Choroid plexus epithelial cell (primary cell): ENCODE data around the gene NBEAL2.

ENCODE experiments used
- DNase-seq: peaks from one replicate; pipeline ENCODE4 v3.0.0-alpha.2; 2010; ENCODE audit warnings: low read depth
- H3K4me3 ChIP-seq: 2 replicates; pipeline ENCODE4 v1.5.1; 2011; ENCODE audit warnings: low read depth, mild to moderate bottlenecking, control low read depth, low read length, moderate library complexity
- TF ChIP-seq, protein P1 (sequence below): conservative IDR thresholded peaks from 2 replicates; pipeline ENCODE4 v1.5.1; 2011; ENCODE audit warnings: low read depth, mild to moderate bottlenecking, control low read depth, inconsistent platforms, low read length, moderate library complexity

NBEAL2 gene, protein sequence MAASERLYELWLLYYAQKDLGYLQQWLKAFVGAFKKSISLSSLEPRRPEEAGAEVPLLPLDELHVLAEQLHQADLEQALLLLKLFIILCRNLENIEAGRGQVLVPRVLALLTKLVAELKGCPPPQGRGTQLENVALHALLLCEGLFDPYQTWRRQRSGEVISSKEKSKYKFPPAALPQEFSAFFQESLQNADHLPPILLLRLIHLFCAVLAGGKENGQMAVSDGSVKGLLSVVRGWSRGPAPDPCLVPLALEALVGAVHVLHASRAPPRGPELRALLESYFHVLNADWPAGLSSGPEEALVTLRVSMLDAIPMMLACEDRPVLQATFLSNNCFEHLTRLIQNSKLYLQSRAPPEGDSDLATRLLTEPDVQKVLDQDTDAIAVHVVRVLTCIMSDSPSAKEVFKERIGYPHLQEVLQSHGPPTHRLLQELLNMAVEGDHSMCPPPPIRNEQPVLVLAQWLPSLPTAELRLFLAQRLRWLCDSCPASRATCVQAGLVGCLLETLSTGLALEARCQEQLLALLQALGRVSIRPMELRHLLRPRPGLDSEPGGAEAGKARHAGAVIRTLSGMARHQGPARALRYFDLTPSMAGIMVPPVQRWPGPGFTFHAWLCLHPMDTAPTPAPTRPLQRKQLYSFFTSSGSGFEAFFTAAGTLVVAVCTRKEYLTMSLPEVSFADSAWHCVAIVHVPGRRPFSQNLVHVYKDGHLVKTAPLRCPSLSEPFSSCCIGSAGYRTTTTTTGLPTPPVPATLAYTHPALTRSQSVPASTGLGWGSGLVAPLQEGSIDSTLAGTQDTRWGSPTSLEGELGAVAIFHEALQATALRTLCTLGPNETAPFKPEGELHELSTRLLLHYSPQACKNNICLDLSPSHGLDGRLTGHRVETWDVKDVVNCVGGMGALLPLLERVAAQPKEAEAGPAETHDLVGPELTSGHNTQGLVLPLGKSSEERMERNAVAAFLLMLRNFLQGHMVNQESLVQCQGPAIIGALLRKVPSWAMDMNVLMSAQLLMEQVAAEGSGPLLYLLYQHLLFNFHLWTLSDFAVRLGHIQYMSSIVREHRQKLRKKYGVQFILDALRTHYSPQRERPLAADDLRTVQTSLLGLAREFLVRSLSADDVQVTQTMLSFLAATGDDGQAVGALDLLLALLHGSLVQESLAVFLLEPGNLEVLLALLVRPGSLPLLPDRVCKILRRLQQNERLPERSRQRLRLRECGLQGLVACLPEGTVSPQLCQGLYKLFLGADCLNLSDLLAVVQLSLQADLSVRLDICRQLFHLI (N-terminal part only)

DNA sequence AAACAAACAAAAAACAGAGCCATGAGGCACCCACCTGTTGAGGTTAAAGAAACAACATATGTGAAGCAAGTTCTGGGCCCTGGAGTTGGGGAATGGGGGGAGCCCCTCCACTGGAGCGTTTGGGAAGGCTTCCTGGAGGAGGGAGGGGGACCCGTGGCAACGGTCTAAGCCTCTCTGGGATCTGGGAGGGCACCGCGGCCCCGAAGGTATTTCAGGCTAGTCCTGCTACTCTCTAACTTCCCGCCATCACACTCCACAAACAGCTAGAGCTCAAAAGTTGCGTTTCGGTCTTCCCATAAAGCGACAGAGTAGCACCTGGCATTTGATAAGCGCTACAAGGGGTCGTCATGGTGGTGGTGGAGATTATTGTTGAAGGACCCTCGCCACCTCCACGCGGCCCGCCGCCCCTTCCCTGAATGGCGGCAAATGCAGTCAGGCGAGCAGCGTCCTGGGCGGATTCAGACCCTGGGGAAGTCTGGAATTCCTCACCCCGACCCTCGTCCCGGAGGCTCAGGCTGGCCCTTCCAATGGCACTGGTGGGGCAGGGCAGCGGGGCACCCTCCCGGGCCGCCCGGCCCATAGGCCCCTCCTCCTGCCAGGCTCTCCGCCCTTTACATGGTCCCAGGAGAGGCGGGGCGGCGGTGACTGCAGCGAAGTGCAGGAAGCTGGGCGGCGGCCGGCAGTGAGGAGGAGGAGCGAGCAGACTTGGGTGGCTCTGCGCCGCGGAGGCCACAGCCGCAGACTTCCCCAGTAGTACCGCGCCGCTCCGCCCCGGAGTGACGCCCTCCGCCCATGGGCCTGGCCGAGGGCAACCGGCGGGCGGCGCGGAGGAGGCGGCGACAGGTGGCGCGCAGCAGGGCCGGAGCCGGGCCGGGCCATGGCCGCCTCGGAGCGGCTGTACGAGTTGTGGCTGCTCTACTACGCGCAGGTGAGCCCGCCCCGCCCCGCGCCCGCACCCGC lies at the start of gene NBEAL2:
Gene NBEAL2 (plus strand): TSS at position 682 of the 960 bp plus-strand sequence. CDS start 196 bp downstream, at position 878.
- peak; percentile 89 for DNase-seq
- H3K4me3 ChIP-seq = peak within 1 kb of the TSS; percentile 75
- TF ChIP-seq, protein P1, sequence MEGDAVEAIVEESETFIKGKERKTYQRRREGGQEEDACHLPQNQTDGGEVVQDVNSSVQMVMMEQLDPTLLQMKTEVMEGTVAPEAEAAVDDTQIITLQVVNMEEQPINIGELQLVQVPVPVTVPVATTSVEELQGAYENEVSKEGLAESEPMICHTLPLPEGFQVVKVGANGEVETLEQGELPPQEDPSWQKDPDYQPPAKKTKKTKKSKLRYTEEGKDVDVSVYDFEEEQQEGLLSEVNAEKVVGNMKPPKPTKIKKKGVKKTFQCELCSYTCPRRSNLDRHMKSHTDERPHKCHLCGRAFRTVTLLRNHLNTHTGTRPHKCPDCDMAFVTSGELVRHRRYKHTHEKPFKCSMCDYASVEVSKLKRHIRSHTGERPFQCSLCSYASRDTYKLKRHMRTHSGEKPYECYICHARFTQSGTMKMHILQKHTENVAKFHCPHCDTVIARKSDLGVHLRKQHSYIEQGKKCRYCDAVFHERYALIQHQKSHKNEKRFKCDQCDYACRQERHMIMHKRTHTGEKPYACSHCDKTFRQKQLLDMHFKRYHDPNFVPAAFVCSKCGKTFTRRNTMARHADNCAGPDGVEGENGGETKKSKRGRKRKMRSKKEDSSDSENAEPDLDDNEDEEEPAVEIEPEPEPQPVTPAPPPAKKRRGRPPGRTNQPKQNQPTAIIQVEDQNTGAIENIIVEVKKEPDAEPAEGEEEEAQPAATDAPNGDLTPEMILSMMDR = no peak

DNA sequence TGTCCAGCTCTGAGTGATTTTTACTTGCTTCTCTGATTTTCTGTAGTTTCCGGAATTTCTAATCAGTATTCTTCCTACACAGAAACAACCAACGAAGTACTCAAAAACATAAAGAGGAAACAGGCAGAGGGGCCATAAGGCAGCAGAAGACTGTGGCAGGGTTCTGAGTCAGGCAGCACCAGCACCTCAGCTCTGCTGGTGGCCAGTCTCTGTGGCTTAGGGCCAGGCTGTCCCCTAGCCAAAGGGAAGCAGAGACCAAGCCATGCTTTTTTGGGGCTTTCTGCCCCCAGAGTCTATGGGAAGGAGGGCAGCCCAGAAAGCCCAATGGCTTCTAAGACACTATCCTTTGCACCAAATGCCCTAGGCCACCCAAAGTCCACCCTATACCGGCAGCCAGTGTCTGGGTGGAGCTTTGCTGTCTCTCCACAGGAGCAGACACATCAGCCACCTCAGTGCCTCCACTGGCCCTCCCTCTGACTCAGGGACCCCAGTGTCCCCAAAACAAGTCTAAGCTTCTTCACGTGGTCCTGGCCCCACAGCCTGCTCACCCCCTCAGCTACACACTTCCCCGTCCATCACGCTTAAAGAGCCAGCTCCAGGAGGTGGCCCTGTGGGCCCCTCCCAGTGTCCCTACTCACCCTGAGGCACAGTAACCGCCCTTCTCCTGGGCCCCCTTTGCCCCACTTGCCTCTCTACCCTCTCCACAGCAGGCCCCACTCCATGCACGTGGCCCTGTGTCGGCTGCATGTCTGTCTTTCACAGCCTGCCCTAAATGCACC lies 49.1 kb upstream of the NBEAL2 start:
- DNase-seq = no peak
- TF ChIP-seq, protein P1 = no peak
- H3K4me3 ChIP-seq = no peak overlapping the region

DNA sequence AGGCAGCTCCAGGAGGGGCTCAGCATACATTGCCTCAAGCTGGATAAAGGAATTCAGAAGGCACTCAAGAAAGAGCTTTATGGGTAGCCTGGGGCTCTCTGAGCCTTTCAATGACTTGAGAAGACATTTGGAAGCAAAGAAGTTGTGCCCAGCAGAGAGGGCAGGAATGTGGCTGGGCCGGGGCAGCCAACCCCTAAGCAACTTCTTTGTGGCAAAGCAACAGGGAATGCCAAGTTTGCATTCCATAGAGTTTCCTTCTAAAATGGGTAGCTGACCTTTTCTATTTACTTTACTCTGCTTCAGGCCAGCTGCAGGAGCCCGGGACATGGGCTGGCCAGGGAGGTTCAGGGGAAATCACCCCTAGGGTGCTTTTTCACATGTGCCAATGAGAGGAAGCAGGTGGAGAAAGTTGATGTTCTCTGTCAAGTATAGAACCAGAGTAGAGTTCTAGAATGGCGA lies 48.5 kb upstream of the NBEAL2 start:
- H3K4me3 ChIP-seq = no peak overlapping the region
- DNase-seq = no peak
- TF ChIP-seq, protein P1 = no peak

DNA sequence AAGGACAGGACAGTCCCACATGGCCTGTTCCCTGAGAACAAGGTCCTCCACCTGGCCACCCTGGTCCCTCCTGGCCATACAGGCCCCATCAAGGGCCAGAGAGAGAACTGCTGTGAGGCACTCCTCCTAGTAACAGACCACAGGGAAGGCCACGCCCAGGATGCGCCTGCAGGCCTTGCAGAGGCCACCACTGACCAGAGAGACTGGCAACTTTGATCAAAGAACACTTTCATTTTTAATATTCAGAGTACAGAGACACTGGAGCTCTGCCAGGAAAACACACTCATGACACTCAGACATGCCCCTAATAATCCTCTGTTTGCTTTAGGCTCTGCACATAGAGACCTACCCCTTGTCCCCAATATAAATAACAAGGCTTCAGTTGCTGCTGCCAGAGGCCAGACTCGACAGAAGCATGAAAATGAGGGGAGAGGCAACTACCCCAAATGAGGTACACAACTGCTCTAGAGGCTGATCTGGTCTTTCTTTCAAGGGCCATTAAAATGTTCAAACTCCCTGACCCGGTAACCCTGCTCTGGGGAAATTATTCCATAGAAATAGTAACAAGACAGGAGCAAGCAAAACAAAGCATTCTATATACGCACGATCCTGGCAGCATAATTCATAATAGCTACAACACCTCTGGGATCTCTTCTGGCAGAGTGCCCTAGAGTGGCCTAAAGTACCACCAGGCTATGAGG lies 47.7 kb upstream of the NBEAL2 start:
- H3K4me3 ChIP-seq = no peak overlapping the region
- peak; percentile 47 for DNase-seq
- TF ChIP-seq, protein P1 = no peak

DNA sequence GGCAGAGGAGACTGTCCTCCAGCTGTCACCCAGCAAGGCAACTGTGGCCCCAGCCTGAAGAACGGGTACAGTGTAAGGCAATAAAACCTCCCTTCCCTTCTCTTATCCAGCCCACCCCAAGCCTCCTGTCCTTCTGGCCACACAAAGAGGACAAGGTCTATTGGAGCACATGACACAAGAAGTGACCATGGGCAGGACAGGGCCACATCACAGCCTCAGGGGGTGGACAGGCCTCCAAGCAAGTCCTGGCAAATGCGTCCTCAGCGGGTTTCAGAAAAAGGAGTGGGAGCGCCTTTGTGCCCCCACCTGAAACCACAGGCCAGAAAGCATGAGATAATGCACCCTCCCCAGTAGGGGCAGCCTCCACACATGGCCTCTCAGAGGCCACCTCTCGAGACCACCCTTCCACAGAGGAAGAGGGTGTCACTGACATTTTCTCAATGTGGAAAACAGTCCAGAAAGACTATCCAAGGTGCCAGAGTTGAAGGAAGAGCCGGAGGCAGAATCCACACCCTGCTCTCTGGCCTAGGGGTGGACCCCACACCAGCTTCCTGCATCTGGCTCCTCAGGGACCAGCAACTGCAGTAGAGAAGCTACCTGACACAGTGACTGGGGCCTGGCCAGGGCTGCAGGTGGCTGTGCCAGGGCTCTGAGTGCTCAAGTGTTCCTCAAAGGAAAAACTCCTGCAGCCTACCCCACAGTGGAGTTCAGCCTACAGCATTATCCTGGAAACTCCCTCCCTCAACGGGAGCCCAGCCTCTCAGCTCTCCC lies 46.8 kb upstream of the NBEAL2 start:
- no peak for DNase-seq
- TF ChIP-seq, protein P1 = no peak
- H3K4me3 ChIP-seq = no peak overlapping the region
